HCT116 (cell line): Measurements from ENCODE around the gene ZBTB20. TPM values are rescaled to one million over a fixed set of nuclear protein-coding genes. Genes with fewer than 3 reads are reported as not detected.
A peak's percentile ranks its signal among the peaks of the same experiment; 100 is the strongest.

Experiments
- ATAC-seq: fragments of 200-7000 bp; cut with Tn5 transposase; 2 replicates; pipeline ENCODE4 v1.9.1; 2020; ENCODE audit warnings: mild to moderate bottlenecking, moderate library complexity
- BruUV-seq: library from RNA; stranded (reverse); fragments of 400-500 nt; replicated peaks from 2 replicates; lab custom pipeline; 2021; lab: Mats Ljungman, UMichigan
- CTCF ChIA-PET: fragments of 300-600 bp; sonication (Branson Sonifier 250); formaldehyde crosslinking; loops from one replicate; lab custom pipeline; 2021; ENCODE audit warnings: antibody characterized with exemption; lab: Charles Lee
- POLR2A ChIA-PET: fragments of 300-600, 350-600 bp; sonication (Branson Sonifier 250); formaldehyde crosslinking; loops from one replicate; lab custom pipeline; 2021; ENCODE audit warnings: antibody characterized with exemption; lab: Charles Lee
- RAD21 ChIA-PET, 2 experiments: fragments of 300-600 bp; sonication (Branson Sonifier 250); formaldehyde crosslinking; loops; one replicate each; lab custom pipeline; 2023; ENCODE audit warnings: low total read pairs in 2 of 2; ENCODE audit not compliant: uncharacterized antibody in 2 of 2, unreplicated experiment in 2 of 2, low non-redundant PET in 1 of 2; lab: Charles Lee
- DNase-seq: peaks from one replicate; pipeline ENCODE4 v3.0.0-alpha.2; 2010; ENCODE audit warnings: low read depth, low spot score
- H2AFZ ChIP-seq: fragments of 200-600 bp; shearing (Covaris generic), sonication (generic); 2 replicates; pipeline ENCODE4 v1.6.1; 2017; ENCODE audit warnings: low read depth, mixed run types, mixed read lengths, antibody characterized with exemption, low read length; ENCODE audit not compliant: poor library complexity, severe bottlenecking
- H3K27ac ChIP-seq: 2 replicates; pipeline ENCODE4 v1.5.1; 2012; ENCODE audit warnings: low read depth, low read length
- H3K27me3 ChIP-seq: fragments of 200-600 bp; sonication (generic); 2 replicates; pipeline ENCODE4 v1.6.1; 2016; ENCODE audit warnings: mixed run types, low read length, mixed read lengths; ENCODE audit not compliant: insufficient read depth
- H3K36me3 ChIP-seq, 2 experiments: fragments of 200-500 bp in 1 of 2; fragments of 200-600 bp in 1 of 2; sonication (Bioruptor generic) in 1 of 2; sonication (generic) in 1 of 2; 2 replicates each; pipeline versions ENCODE4 v1.5.1 to v1.6.1; 2014 to 2016; ENCODE audit warnings: low read length in 2 of 2, inconsistent platforms in 1 of 2, mixed read lengths in 1 of 2, mixed run types in 1 of 2; ENCODE audit not compliant: insufficient read depth in 2 of 2, control insufficient read depth in 1 of 2
- H3K4me1 ChIP-seq, 2 experiments: fragments of 200-600 bp in 1 of 2; sonication (generic) in 1 of 2; 2 replicates each; pipeline versions ENCODE4 v1.5.1 to v1.6.1; 2012 to 2017; ENCODE audit warnings: low read length in 2 of 2, inconsistent platforms in 1 of 2, mild to moderate bottlenecking in 1 of 2, mixed read lengths in 1 of 2, mixed run types in 1 of 2, moderate library complexity in 1 of 2; ENCODE audit not compliant: insufficient read depth in 2 of 2, control insufficient read depth in 1 of 2
- H3K4me2 ChIP-seq: fragments of 200-600 bp; sonication (generic); 2 replicates; pipeline ENCODE4 v1.6.1; 2017; ENCODE audit warnings: mixed run types, low read length, mixed read lengths
- H3K4me3 ChIP-seq, 2 experiments: fragments of 200-600 bp in 1 of 2; sonication (generic) in 1 of 2; replicated peaks in 1 of 2; 2 replicates each; pipeline ENCODE4 v1.5.1; 2011 to 2016; ENCODE audit warnings: low read length in 2 of 2, control low read depth in 1 of 2, low read depth in 1 of 2, mild to moderate bottlenecking in 1 of 2, mixed read lengths in 1 of 2, mixed run types in 1 of 2
- H3K79me2 ChIP-seq: fragments of 200-600 bp; sonication (generic); 2 replicates; pipeline ENCODE4 v1.6.1; 2017; ENCODE audit warnings: mild to moderate bottlenecking, mixed run types, low read length, moderate library complexity, mixed read lengths; ENCODE audit not compliant: insufficient read depth
- H3K9ac ChIP-seq: fragments of 200-600 bp; sonication (generic); 2 replicates; pipeline ENCODE4 v1.6.1; 2016; ENCODE audit warnings: low read length, mixed read lengths
- H3K9me2 ChIP-seq: fragments of 200-600 bp; sonication (generic), shearing (Covaris generic); 2 replicates; pipeline ENCODE4 v1.6.1; 2017; ENCODE audit warnings: mixed run types, mild to moderate bottlenecking, moderate library complexity; ENCODE audit not compliant: insufficient read depth
- H3K9me3 ChIP-seq, 2 experiments: fragments of 200-500 bp in 1 of 2; fragments of 200-600 bp in 1 of 2; sonication (Bioruptor generic) in 1 of 2; sonication (generic) in 1 of 2; 2 replicates each; pipeline ENCODE4 v1.6.1; 2014 to 2017; ENCODE audit warnings: low read length in 2 of 2, mixed read lengths in 2 of 2, inconsistent platforms in 1 of 2, low read depth in 1 of 2, mild to moderate bottlenecking in 1 of 2, mixed run types in 1 of 2, moderate library complexity in 1 of 2; ENCODE audit not compliant: control insufficient read depth in 1 of 2, insufficient read depth in 1 of 2
- H4K20me1 ChIP-seq: fragments of 200-600 bp; sonication (generic), shearing (Covaris generic); 2 replicates; pipeline ENCODE4 v1.6.1; 2017; ENCODE audit warnings: mixed run types, mild to moderate bottlenecking, moderate library complexity; ENCODE audit not compliant: insufficient read depth
- CBX3 ChIP-seq: IDR thresholded peaks from 2 replicates; pipeline ENCODE4 v1.6.1; 2012; ENCODE audit warnings: low read depth
- CEBPB ChIP-seq: IDR thresholded peaks from 2 replicates; pipeline ENCODE4 v1.6.1; 2012; ENCODE audit warnings: low read depth
- EGR1 ChIP-seq: IDR thresholded peaks from 2 replicates; pipeline ENCODE4 v1.6.1; 2012; ENCODE audit warnings: low read depth
- FOSL1 ChIP-seq: IDR thresholded peaks from 2 replicates; pipeline ENCODE4 v1.6.1; 2012; ENCODE audit warnings: low read depth
- JUND ChIP-seq: IDR thresholded peaks from 2 replicates; pipeline ENCODE4 v1.6.1; 2012
- POLR2A ChIP-seq: IDR thresholded peaks from 2 replicates; pipeline ENCODE4 v1.7.0; 2011; ENCODE audit warnings: borderline replicate concordance; ENCODE audit not compliant: insufficient read depth, insufficient read length; ENCODE audit errors: extremely low read depth
- POLR2AphosphoS5 ChIP-seq: IDR thresholded peaks from 2 replicates; pipeline ENCODE4 v1.6.1; 2011; ENCODE audit warnings: mild to moderate bottlenecking, low read depth, low read length, moderate library complexity
- RAD21 ChIP-seq: IDR thresholded peaks from 2 replicates; pipeline ENCODE4 v1.6.1; 2012; ENCODE audit warnings: low read depth, mild to moderate bottlenecking
- SIN3A ChIP-seq: IDR thresholded peaks from 2 replicates; pipeline ENCODE4 v1.6.1; 2012; ENCODE audit warnings: low read depth
- SP1 ChIP-seq: IDR thresholded peaks from 2 replicates; pipeline ENCODE4 v1.6.1; 2012; ENCODE audit warnings: low read depth
- SRF ChIP-seq: IDR thresholded peaks from 2 replicates; pipeline ENCODE4 v1.6.1; 2012; ENCODE audit warnings: low read depth
- ZNF274 ChIP-seq: fragments of 200-500 bp; sonication (Bioruptor generic); IDR thresholded peaks from 2 replicates; pipeline ENCODE4 v1.6.1; 2014; ENCODE audit warnings: mild to moderate bottlenecking, low read depth, low read length, inconsistent platforms
- intact Hi-C: fragments of 100-400 bp; cut with micrococcal nuclease; formaldehyde crosslinking; loops from 2 replicates; pipeline ENCODE4 v1.10.0; 2022
- total RNA-seq: library from RNA; stranded (reverse); gene quantifications from one replicate; pipeline ENCODE4 v1.2.1, GENCODE V29; 2021; ENCODE audit not compliant: unreplicated experiment

The ZBTB20 gene
- total RNA-seq, 1 experiment from 2014 or later: 42.1 TPM

GRCh38 chr3:114551770-114552526, 595.1 kb downstream of the ZBTB20 start:
- Histone ChIP-seq H3K4me2 (peak overlapping the region; percentile 61), H3K79me2 (peaks cover 80% of the 10 kb centered on the region), H2AFZ (no peak overlapping the region), H3K27me3 (no peaks in the 10 kb centered on the region), H3K9me2 (no peaks in the 10 kb centered on the region), H3K4me1 (peaks cover 71 to 72% of the 10 kb centered on the region in 2 experiments), H4K20me1 (no peaks in the 10 kb centered on the region), H3K27ac (peak overlapping the region; percentile 87), H3K36me3 (no peaks in the 10 kb centered on the region; a peak in 1 of 4 replicates), H3K4me3 (peak overlapping the region in 1 of 2 experiments; percentile 23; a peak in 2 of 4 replicates)
- CTCF ChIA-PET: interaction anchor here (1.0 to 2.2 kb wide), 3 partner anchors 25 to 133 kb away, joined by 4 to 9 read pairs (median 5); no protein-coding TSS in a partner anchor
- RAD21 ChIA-PET: interaction anchor here in 1 of 2 experiments (1.0 kb wide), 1 partner anchor 133 kb away, joined by 3 read pairs; no protein-coding TSS in a partner anchor
- intact Hi-C loops: loop anchor here (1.0 to 5.0 kb wide), 2 partner anchors 13 to 95 kb away; no protein-coding TSS in a partner anchor
- peak; percentile 85 for DNase-seq
- peak; percentile 90 for ATAC-seq
- POLR2A ChIA-PET: interaction anchor here (0.6 to 1.1 kb wide), 2 partner anchors 16 to 79 kb away, joined by 3 to 4 read pairs; no protein-coding TSS in a partner anchor
- TF ChIP-seq ZNF274 (no peak), EGR1 (peak; percentile 54; the same call in 1 of the 2 replicates), RAD21 (peak; percentile 15; the same call in 1 of the 2 replicates), CEBPB (peak; percentile 31; the same call in 1 of the 2 replicates), POLR2AphosphoS5 (peak; percentile 15; the same call in 1 of the 2 replicates), CBX3 (peak; percentile 44; the same call in 1 of the 2 replicates), SP1 (peak; percentile 68), SRF (peak; percentile 16; the same call in 1 of the 2 replicates), JUND (peak; percentile 87), FOSL1 (peak; percentile 97), POLR2A (no peak), SIN3A (no peak; the same call in 1 of the 2 replicates)
- TF ChIP-seq, all 23 proteins: peak for 9
- peak overlapping the region; percentile 50 for H3K9ac ChIP-seq
- BruUV-seq: no TSS peak
- H3K9me3 ChIP-seq: no peaks in the 10 kb centered on the region
